Lower leg skin (tissue), 3 donors: ENCODE measurements around the gene CFAP65.

Experiments used
- POLR2A ChIP-seq, 2 donors: fragments of 450-650 bp; IDR thresholded peaks; one replicate each; pipeline ENCODE4 v1.6.1; 2016 to 2017; ENCODE audit warnings: antibody characterized with exemption in 2 of 2, mild to moderate bottlenecking in 1 of 2, moderate library complexity in 1 of 2
- TF ChIP-seq, protein P1 (sequence below), 3 donors: fragments of 450-650 bp; IDR thresholded peaks; one replicate each; pipeline ENCODE4 v1.5.1; 2016; ENCODE audit warnings: antibody characterized with exemption in 3 of 3, mild to moderate bottlenecking in 3 of 3, moderate library complexity in 2 of 3

DNA sequence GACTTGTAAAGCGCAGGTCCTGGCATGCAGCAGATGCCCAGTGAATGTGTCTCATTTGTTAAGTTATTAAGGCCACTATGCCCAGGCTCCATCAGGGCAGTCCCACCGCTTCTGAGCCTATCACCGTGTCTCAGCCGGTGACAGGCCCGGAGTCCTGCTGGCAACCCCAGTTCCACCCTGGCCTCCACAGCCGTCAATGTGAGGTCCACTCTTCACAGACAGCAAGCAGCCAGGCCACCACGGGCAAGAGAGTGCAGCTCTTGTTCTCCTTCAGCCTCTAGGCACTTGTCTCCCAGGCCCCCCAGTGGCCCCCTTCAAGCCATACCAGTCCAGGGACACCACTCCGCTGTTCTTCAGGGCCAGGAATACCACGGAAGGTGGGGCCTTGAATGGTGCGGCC lies 22.6 kb downstream of the CFAP65 start:
- TF ChIP-seq, protein P1, sequence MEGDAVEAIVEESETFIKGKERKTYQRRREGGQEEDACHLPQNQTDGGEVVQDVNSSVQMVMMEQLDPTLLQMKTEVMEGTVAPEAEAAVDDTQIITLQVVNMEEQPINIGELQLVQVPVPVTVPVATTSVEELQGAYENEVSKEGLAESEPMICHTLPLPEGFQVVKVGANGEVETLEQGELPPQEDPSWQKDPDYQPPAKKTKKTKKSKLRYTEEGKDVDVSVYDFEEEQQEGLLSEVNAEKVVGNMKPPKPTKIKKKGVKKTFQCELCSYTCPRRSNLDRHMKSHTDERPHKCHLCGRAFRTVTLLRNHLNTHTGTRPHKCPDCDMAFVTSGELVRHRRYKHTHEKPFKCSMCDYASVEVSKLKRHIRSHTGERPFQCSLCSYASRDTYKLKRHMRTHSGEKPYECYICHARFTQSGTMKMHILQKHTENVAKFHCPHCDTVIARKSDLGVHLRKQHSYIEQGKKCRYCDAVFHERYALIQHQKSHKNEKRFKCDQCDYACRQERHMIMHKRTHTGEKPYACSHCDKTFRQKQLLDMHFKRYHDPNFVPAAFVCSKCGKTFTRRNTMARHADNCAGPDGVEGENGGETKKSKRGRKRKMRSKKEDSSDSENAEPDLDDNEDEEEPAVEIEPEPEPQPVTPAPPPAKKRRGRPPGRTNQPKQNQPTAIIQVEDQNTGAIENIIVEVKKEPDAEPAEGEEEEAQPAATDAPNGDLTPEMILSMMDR (IDR thresholded peaks at IDR 0.05) = no peak
- TF ChIP-seq POLR2A (IDR thresholded peaks at IDR 0.05) = no peak
